Right renal cortex interstitium (tissue), 3 donors: Measurements from ENCODE around the gene STK11. TPM values are rescaled to one million over a fixed set of nuclear protein-coding genes. Genes with fewer than 3 reads are reported as not detected.

Source experiments
- DNase-seq, 3 donors: peaks; one replicate each; pipeline ENCODE4 v3.0.0-alpha.2; 2013; ENCODE audit warnings: low read depth in 3 of 3, low spot score in 2 of 3
- polyA plus RNA-seq, 3 donors: library from polyadenylated mRNA; unstranded; fragments of 120-200 nt; gene quantifications; one replicate each; pipeline ENCODE4 v1.2.1, GENCODE V29; 2013; ENCODE audit not compliant: insufficient read length in 3 of 3

STK11 gene
- polyA plus RNA-seq, 3 donors: 55.4 to 60.2 (median 60.1) TPM

GRCh38 chr19:1223018-1223855, 17.7 kb downstream of the STK11 start:
- DNase-seq: no peak

- no peak for DNase-seq
Observed at GRCh38 chr19:1224047-1224825, 18.7 kb downstream of the STK11 start.

GRCh38 chr19:1224847-1225246, 19.3 kb downstream of the STK11 start:
- DNase-seq: no peak

- no peak for DNase-seq
Observed at GRCh38 chr19:1225440-1226226, 20.1 kb downstream of the STK11 start.

- DNase-seq: no peak
Observed at GRCh38 chr19:1226227-1226518, 20.6 kb downstream of the STK11 start.

DNA sequence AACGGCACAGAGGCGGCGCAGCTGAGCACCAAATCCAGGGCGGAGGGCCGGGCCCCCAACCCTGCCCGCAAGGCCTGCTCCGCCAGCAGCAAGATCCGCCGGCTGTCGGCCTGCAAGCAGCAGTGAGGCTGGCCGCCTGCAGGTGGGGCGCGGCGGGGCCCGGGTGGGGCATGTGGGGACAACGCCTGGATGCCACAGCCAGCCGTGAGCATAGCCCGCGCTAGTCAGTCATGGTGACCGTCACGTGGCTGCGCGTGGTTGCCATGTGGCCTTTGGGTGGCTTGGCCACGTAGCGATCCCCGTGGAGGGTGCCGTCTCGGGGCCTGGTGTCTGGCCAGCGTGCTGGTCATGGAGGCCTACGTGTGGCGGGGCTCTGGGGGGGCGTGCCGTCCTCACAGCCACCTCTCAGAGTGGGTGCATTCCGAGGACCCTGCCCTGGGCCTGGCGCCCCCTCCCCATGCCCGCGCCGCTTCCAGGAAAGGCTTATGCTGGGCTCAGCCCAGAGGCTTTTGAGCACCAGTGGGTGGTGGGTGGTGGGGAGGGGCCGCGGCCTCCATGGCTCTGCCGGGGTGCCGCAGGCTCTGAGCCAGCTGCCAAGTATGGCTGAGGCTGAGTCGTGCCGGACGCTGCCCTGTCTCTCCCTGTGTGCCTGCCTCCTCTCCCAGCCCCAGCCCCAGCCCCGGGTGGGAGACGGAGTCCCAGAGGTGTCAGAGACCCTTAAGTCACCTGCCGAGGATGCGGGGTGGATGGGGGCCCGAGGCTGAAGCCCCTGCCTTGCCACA, 21.1 kb downstream of the STK11 start:
- no peak for DNase-seq

DNA sequence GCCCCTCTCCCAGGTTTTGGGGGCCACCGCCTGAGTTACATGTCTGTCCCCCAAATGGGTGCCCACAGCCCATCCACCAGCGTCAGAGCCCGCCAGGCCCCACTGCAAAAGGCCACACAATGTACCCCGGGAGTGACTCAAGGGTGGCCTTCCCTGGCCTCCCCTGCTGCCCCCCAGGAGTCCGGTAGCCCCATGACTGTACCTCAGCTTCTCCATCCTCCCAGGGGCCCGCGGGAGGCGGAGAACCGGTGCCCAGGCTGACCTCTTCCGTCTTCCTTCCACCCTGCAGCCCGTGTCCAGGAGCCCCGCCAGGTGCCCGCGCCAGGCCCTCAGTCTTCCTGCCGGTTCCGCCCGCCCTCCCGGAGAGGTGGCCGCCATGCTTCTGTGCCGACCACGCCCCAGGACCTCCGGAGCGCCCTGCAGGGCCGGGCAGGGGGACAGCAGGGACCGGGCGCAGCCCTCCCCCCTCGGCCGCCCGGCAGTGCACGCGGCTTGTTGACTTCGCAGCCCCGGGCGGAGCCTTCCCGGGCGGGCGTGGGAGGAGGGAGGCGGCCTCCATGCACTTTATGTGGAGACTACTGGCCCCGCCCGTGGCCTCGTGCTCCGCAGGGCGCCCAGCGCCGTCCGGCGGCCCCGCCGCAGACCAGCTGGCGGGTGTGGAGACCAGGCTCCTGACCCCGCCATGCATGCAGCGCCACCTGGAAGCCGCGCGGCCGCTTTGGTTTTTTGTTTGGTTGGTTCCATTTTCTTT, 21.9 kb downstream of the STK11 start:
- DNase-seq: no peak

DNA sequence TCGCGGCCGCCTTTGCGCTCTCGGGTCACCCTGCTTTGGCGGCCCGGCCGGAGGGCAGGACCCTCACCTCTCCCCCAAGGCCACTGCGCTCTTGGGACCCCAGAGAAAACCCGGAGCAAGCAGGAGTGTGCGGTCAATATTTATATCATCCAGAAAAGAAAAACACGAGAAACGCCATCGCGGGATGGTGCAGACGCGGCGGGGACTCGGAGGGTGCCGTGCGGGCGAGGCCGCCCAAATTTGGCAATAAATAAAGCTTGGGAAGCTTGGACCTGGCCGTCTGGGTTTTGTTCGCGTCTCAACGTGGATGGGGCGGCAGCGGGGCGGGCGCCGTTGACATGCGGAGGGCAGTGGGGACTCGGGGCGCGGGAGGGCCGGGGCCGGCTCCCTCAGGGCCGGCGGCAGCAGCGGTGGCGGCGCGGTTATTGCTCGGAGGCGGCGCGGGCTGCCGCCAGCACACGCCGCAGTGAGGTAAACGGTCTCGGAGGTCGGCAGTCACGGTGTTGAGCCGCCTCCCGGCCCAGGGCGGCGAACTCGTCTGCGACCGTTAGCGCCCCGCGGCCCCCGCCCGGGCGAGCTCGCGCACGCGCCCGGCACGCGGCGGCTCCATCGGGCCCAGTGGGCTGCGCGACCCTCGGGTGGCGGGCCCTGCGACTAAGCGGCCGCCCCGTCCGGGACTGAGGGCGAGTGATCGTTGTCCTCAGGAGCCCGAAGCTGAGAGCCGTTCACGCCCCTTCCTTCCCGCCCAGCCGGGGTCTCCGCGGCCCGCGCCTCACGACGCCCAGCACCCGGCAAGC, 22.8 kb downstream of the STK11 start:
- no peak for DNase-seq

GRCh38 chr19:1229056-1229923, 23.7 kb downstream of the STK11 start:
- no peak for DNase-seq

- no peak for DNase-seq
Observed at GRCh38 chr19:1229924-1230782, 24.6 kb downstream of the STK11 start.

DNA sequence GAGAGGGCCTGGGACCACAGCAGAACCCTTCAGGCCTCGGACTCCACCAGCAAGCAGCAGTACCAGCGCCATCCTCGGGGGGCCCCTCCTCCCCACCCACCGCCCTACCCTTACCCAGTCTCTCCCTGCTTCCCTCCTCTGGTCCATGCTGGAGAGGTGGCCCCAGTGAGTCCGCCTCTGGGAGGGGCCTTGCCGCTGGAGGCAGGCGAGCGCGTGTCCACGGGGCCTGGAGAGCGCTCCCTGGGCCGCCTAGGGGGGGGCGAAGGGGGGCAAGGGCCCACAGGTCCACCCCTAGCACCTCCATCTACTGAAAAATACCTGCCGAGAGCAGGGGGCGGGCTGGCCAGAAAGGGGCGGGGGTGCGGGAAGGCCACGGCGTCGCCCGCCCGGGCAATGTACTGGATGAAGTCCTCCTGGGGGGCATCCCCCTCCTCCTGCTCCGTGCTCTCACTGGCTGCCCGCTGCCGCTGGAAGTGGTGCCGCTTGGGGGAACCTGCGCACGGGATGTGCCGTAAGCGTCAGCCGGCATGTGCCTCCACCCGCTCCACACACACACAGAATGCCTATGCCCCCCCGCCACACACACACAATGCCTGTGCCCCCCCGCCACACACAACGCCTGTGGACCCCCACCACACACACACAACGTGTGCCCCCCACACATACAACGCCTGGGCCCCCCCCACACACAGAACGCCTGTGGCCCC, 25.4 kb downstream of the STK11 start:
- no peak for DNase-seq

DNA sequence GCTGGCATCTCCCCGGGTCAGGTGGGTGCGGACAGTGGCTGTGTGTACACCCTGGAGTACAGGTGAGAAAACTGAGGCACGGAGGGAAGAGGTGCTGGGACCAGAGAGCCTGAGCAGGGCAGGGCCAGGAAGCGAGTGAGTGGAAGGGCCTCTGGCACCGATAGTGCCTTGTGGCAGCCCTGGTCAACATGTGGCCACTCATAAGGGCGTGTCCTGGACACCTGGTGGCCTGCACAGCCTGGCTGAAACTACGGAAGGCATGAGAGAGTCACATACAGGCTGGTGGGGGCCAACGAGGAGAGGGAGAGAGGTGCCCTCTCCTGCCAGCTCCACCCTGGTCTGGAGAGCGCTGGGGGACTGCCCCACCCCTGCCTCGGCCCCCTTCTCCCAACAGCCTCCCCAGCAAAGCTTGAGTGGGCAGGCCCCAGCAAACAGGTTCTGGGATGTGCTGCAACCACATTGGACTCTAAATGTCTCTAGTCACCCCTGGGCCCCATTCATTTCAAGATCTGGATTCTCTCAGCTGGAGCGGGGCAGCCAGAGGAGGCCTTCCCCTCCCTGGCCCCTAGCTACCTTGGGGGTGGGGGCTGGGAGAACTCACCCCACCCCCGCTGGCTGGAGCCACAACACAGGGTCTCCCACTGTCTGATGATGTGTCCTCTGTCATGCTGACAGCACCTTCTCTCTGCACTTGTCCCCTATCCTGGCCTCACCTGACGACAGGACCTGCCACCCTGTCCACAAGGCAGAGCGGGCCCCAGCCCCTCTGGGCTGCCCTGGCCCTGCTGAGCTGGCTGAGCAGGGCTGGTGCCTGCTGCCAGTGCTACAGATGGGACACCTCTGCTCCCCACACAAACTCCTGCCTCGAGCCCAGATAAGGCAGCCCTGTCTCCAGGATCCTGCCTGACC, 26.4 kb downstream of the STK11 start:
- DNase-seq: no peak

DNA sequence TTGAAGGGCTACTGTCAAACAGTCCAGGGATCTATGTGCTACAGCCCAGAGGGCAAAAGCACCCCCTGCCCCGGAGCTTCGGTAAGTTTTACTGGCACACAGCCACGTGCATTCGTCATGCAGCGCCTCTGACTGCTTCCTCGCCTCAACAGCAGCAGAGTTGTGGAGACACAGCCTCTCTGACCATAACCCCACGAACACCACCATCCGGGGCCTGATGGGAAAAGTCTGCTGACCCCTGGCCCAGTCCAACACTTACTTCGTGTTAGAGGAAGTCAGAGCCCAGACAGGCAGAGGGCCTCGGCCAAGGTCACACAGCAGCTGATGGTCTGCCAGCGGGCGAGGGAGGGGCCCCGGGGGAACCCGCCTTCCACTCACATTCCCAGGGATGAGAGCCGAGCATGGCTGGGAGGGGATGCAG, 27.1 kb downstream of the STK11 start:
- no peak for DNase-seq

DNA sequence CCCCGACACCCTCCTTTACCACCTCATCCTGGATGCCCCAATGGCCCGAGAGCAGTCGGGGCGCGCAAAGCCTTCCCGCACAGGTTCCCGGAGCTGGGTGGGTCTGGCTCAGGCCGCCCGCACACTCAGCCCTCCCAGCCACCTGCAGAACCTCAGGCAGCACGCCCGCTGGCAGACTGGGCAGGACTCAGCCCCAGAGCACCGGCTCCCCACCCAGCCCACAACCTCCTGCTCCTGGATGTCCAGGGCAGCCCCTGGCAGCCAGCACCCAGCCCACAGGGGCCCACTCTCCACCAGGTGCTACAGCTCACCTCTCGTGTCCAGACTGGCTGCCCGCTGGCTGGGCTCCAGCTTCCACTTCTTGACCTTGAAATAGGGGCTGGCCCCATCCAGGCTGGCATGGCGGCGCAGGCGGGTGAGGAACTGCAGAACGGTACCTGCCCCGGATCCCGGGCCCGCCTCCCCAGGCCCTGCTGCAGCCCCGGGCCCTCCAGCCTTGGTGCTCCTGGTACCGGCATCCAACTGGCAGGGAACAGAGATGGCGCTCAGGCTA, 27.6 kb downstream of the STK11 start:
- no peak for DNase-seq
